OCI-LY1 (cell line): ENCODE measurements around the gene CLCN7.

Source experiments
- H2AFZ ChIP-seq: fragments of 200-600 bp; sonication (generic), shearing (Covaris generic); 2 replicates; pipeline ENCODE4 v1.6.0; 2014; ENCODE audit warnings: antibody characterized with exemption, mild to moderate bottlenecking, low read length
- H3F3A ChIP-seq: fragments of 200-600 bp; sonication (generic), shearing (Covaris generic); 2 replicates; pipeline ENCODE4 v1.6.0; 2014; ENCODE audit warnings: mild to moderate bottlenecking, antibody characterized with exemption, low read length, moderate library complexity; ENCODE audit not compliant: insufficient read depth
- H3K27ac ChIP-seq: fragments of 200-600 bp; sonication (generic); 2 replicates; pipeline ENCODE4 v1.5.1; 2014; ENCODE audit warnings: low read length, mixed run types, mild to moderate bottlenecking, low read depth; ENCODE audit not compliant: poor library complexity, severe bottlenecking
- H3K27me3 ChIP-seq: fragments of 200-600 bp; sonication (generic); 2 replicates; pipeline ENCODE4 v1.6.0; 2014; ENCODE audit warnings: antibody characterized with exemption, mild to moderate bottlenecking, low read length, moderate library complexity; ENCODE audit not compliant: insufficient read depth
- H3K36me3 ChIP-seq: fragments of 200-600 bp; sonication (generic); 2 replicates; pipeline ENCODE4 v1.6.1; 2014; ENCODE audit warnings: mild to moderate bottlenecking, antibody characterized with exemption, low read length, moderate library complexity, mixed read lengths; ENCODE audit not compliant: insufficient read depth
- H3K4me1 ChIP-seq: fragments of 200-600 bp; sonication (generic); 2 replicates; pipeline ENCODE4 v1.5.1; 2014; ENCODE audit warnings: mild to moderate bottlenecking, low read length, moderate library complexity; ENCODE audit not compliant: insufficient read depth, severe bottlenecking
- H3K4me2 ChIP-seq: fragments of 200-600 bp; sonication (generic), shearing (Covaris generic); 2 replicates; pipeline ENCODE4 v1.6.1; 2014; ENCODE audit warnings: low read length
- H3K4me3 ChIP-seq: fragments of 200-600 bp; sonication (generic); 2 replicates; pipeline ENCODE4 v1.5.1; 2014; ENCODE audit warnings: low read length, low read depth, mild to moderate bottlenecking, mixed read lengths; ENCODE audit not compliant: poor library complexity, severe bottlenecking
- H3K79me2 ChIP-seq: fragments of 200-600 bp; shearing (Covaris generic); 2 replicates; pipeline ENCODE4 v1.6.1; 2016; ENCODE audit warnings: mixed run types, low read length, mixed read lengths; ENCODE audit not compliant: insufficient read depth
- H3K9ac ChIP-seq: fragments of 200-600 bp; sonication (generic), shearing (Covaris generic); 2 replicates; pipeline ENCODE4 v1.6.1; 2014; ENCODE audit warnings: mild to moderate bottlenecking, low read length, mixed read lengths
- H3K9me2 ChIP-seq: fragments of 200-600 bp; sonication (generic), shearing (Covaris generic); 2 replicates; pipeline ENCODE4 v1.6.1; 2014; ENCODE audit warnings: low read depth, mild to moderate bottlenecking, low read length, mixed read lengths
- H3K9me3 ChIP-seq: fragments of 200-600 bp; shearing (Covaris generic); 2 replicates; pipeline ENCODE4 v1.6.1; 2014; ENCODE audit warnings: low read length, mixed read lengths
- H4K20me1 ChIP-seq: fragments of 200-600 bp; sonication (generic), shearing (Covaris generic); 2 replicates; pipeline ENCODE4 v1.6.0; 2016; ENCODE audit warnings: mild to moderate bottlenecking, low read length; ENCODE audit not compliant: insufficient read depth
- CTCF ChIP-seq: fragments of 200-600 bp; sonication (generic), shearing (Covaris generic); IDR thresholded peaks from 2 replicates; pipeline ENCODE4 v1.5.1; 2017; ENCODE audit warnings: mild to moderate bottlenecking, antibody characterized with exemption, low read length, moderate library complexity, mixed read lengths
- EZH2 ChIP-seq: fragments of 200-600 bp; sonication (generic), shearing (Covaris generic); IDR thresholded peaks from 2 replicates; pipeline ENCODE4 v1.8.0; 2017; ENCODE audit warnings: borderline replicate concordance, mixed run types, mild to moderate bottlenecking, antibody characterized with exemption, low read length, moderate library complexity, mixed read lengths

The CLCN7 gene

DNA sequence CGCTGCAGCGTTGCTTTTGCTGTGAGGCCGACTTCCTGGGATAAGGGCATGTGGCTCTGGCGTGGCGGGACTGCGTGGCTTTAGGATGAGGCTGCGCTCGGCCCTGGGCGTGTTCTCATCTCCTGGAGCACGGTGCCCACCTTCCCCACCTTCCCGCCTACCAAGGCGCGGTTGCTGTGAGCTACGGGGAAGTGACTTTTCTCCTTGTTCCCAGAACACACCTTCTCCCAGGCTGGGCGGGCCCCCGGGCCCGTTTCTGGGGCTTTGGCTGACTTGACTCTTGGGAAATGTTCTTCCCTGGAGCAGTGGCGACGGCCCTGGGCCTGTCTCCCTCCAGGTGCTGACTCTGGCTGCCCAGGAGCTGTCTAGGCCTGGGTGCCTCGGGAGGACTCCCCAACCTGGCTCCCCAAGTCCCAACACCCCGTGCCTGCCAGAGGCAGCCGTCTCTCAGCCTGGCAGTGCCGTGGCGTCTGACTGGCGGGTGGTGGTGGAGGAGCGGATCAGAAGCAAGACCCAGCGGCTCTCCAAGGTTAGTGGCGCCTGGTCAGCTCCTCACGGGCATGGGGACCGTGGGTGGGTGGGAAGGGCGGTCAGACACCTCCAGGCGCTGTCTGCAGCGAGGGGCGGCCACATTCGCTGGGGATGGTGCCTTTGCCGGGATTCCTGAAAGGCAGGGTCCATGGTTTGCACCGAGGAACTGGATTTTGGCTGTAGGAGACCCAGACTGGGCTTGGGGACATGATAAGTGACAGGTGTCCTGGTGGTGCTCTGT is 30.4 kb upstream of the CLCN7 start:
- Histone ChIP-seq H3K36me3 (peaks cover 49% of the 10 kb centered on the region), H3K4me3 (no peak overlapping the region)
- TF ChIP-seq EZH2 (no peak), CTCF (no peak)

GRCh38 chr16:1503110-1503955 is 28.5 kb upstream of the CLCN7 start:
- Histone ChIP-seq H3K9me3 (no peaks in the 10 kb centered on the region), H3K9ac (no peak overlapping the region), H4K20me1 (no peaks in the 10 kb centered on the region), H2AFZ (no peak overlapping the region), H3K4me2 (no peak overlapping the region), H3K4me1 (no peaks in the 10 kb centered on the region), H3K79me2 (no peaks in the 10 kb centered on the region), H3K27ac (no peak overlapping the region), H3K36me3 (peaks cover 49% of the 10 kb centered on the region), H3F3A (no peaks in the 10 kb centered on the region), H3K4me3 (no peak overlapping the region), H3K27me3 (no peaks in the 10 kb centered on the region), H3K9me2 (no peaks in the 10 kb centered on the region)
- TF ChIP-seq CTCF, result no peak
- no peak for TF ChIP-seq EZH2

More for the DNA sequence above, 30.4 kb upstream of the CLCN7 start:
- Histone ChIP-seq H3K27me3 (no peaks in the 10 kb centered on the region), H3K4me1 (no peaks in the 10 kb centered on the region), H3K9ac (no peak overlapping the region), H4K20me1 (no peaks in the 10 kb centered on the region), H3K4me2 (no peak overlapping the region), H3K79me2 (no peaks in the 10 kb centered on the region), H3K9me3 (no peaks in the 10 kb centered on the region), H3K27ac (no peak overlapping the region), H3K9me2 (no peaks in the 10 kb centered on the region), H3F3A (no peaks in the 10 kb centered on the region), H2AFZ (no peak overlapping the region)

DNA sequence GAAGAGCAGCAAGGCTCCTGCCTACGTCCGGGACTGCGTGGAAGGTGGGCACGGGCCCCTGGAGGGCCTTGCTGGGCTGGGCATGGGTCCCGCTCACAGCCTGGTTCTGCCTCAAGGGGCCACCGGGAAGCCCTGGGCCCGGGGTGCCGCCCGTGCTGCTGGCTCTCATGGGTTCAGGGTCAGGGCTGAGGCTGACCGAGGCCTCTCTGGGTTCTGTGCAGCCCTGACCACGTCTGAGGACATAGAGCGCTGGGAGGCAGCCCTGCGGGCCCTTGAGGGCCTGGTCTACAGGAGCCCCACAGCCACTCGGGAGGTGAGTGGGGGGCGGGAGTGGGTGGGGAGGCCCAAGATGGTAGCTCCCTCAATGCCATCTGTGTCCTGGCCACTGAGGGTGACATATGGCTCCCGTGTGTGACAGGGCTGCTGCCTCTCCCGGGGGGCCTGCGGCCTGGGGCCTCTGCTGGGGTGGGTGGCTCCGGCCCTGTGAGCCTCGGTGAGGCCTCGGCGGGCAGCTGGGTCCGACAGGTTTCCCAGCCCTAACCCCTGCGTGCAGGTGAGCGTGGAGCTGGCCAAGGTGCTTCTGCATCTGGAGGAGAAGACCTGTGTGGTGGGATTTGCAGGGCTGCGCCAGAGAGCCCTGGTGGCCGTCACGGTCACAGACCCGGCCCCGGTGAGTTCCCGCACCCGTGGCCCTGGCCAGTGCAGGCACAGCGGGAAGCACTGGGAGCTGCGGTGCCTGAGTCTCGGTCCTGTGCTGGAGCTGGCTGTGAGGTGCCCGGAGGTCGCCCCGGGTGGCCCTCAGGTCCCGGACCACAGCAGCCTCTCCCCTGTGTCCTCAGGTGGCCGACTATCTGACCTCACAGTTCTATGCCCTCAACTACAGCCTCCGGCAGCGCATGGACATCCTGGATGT is 27.5 kb upstream of the CLCN7 start:
- Histone ChIP-seq H3K27me3 (no peaks in the 10 kb centered on the region), H3K4me2 (no peak overlapping the region), H3F3A (no peaks in the 10 kb centered on the region), H3K79me2 (no peaks in the 10 kb centered on the region), H3K36me3 (peaks cover 54% of the 10 kb centered on the region), H3K9me2 (no peaks in the 10 kb centered on the region), H3K27ac (no peak overlapping the region), H3K4me3 (no peak overlapping the region), H3K9me3 (no peaks in the 10 kb centered on the region), H3K4me1 (no peaks in the 10 kb centered on the region), H2AFZ (no peak overlapping the region), H3K9ac (no peak overlapping the region), H4K20me1 (no peaks in the 10 kb centered on the region)
- TF ChIP-seq CTCF (no peak), EZH2 (no peak)
